ENCODE data around the gene IFITM2. TPM values are rescaled to one million over a fixed set of nuclear protein-coding genes. Genes with fewer than 3 reads are reported as not detected.
"Not testable (repeated sequence)": the region's sequence is repeated elsewhere in the genome, so short reads cannot be mapped to it uniquely, and the experiment has no call there.

Gene IFITM2
- total RNA-seq, 2 donors from 2014 or later, result 262 to 367 TPM

GRCh38 chr11:316891-317301, 9.3 kb downstream of the IFITM2 start:
- Histone ChIP-seq H3K27me3 (ENCODE audit: control insufficient read depth, insufficient read depth, low read length, poor library complexity, severe bottlenecking) (no peaks in the 10 kb centered on the region), H3K9ac (ENCODE audit: extremely low read depth, low read length, poor library complexity, severe bottlenecking) (peak overlapping the region; percentile 95), H3K27ac (ENCODE audit: low read depth, low read length) (peak overlapping the region; percentile 66), H3K9me3 (ENCODE audit: control insufficient read depth, low read length) (no peaks in the 10 kb centered on the region), H3K36me3 (ENCODE audit: control insufficient read depth, insufficient read depth, low read length) (peaks cover 11% of the 10 kb centered on the region), H3K4me1 (ENCODE audit: control insufficient read depth, insufficient read depth, low read length) (peaks cover 10% of the 10 kb centered on the region), H3K4me3 (ENCODE audit: low read length) (peak overlapping the region; percentile 100)
- TF ChIP-seq CTCF (conservative IDR thresholded peaks at IDR 0.05), result no peak
- H3K27ac Mint-ChIP-seq, result peak overlapping the region; percentile 98
- H3K27me3 Mint-ChIP-seq (ENCODE audit: insufficient read depth), result no peaks in the 10 kb centered on the region
- peak overlapping the region; percentile 94 for H3K4me3 Mint-ChIP-seq
- H3K36me3 Mint-ChIP-seq (ENCODE audit: low read depth), result peaks cover 13% of the 10 kb centered on the region
- H3K4me1 Mint-ChIP-seq, result peaks cover 30% of the 10 kb centered on the region
- H3K9me3 Mint-ChIP-seq, result no peaks in the 10 kb centered on the region
- WGBS, 2 experiments (ENCODE audit: insufficient coverage in 1 of 2, insufficient read length in 1 of 2), result 1 to 3% methylated on average over 5 to 7 of the region's 7 CpGs
- peak; percentile 86 for DNase-seq

GRCh38 chr11:317668-318404, 10.2 kb downstream of the IFITM2 start:
- Mint-ChIP-seq H3K4me3 (peak overlapping the region; percentile 94), H3K36me3 (ENCODE audit: low read depth) (peaks cover 13% of the 10 kb centered on the region), H3K27ac (peak overlapping the region; percentile 98), H3K4me1 (peaks cover 25% of the 10 kb centered on the region)
- H3K4me3 ChIP-seq (ENCODE audit: low read length), result peak overlapping the region; percentile 100
- 6 to 39% methylated on average over 3 to 10 of the region's 30 CpGs for WGBS, 2 experiments (ENCODE audit: insufficient coverage in 1 of 2, insufficient read length in 1 of 2)
- H3K9me3 Mint-ChIP-seq; H3K9me3 ChIP-seq (ENCODE audit: control insufficient read depth, low read length); H3K4me1 ChIP-seq (ENCODE audit: control insufficient read depth, insufficient read depth, low read length); H3K27me3 ChIP-seq (ENCODE audit: control insufficient read depth, insufficient read depth, low read length, poor library complexity, severe bottlenecking); H3K27me3 Mint-ChIP-seq (ENCODE audit: insufficient read depth): not testable (repeated sequence)
- peak; percentile 82 for DNase-seq
- peak overlapping the region; percentile 95 for H3K9ac ChIP-seq (ENCODE audit: extremely low read depth, low read length, poor library complexity, severe bottlenecking)
- peak overlapping the region; percentile 57 for H3K27ac ChIP-seq (ENCODE audit: low read depth, low read length)
- H3K36me3 ChIP-seq (ENCODE audit: control insufficient read depth, insufficient read depth, low read length), result peaks cover 11% of the 10 kb centered on the region

- H3K27ac Mint-ChIP-seq; H3K27me3 Mint-ChIP-seq (ENCODE audit: insufficient read depth); H3K4me3 ChIP-seq (ENCODE audit: low read length); H3K4me1 ChIP-seq (ENCODE audit: control insufficient read depth, insufficient read depth, low read length); H3K27ac ChIP-seq (ENCODE audit: low read depth, low read length); H3K9ac ChIP-seq (ENCODE audit: extremely low read depth, low read length, poor library complexity, severe bottlenecking); H3K9me3 Mint-ChIP-seq; H3K9me3 ChIP-seq (ENCODE audit: control insufficient read depth, low read length); DNase-seq; H3K27me3 ChIP-seq (ENCODE audit: control insufficient read depth, insufficient read depth, low read length, poor library complexity, severe bottlenecking): not testable (repeated sequence)
- Mint-ChIP-seq H3K36me3 (ENCODE audit: low read depth) (peaks cover 13% of the 10 kb centered on the region), H3K4me3 (peak overlapping the region; percentile 89), H3K4me1 (peaks cover 18% of the 10 kb centered on the region)
- H3K36me3 ChIP-seq (ENCODE audit: control insufficient read depth, insufficient read depth, low read length), result peaks cover 11% of the 10 kb centered on the region
- WGBS, 2 experiments (ENCODE audit: insufficient coverage in 1 of 2, insufficient read length in 1 of 2), result 5% methylated on average over 8 of the region's 79 CpGs; no CpG with 5 or more reads in 1 of the 2 experiments
These were observed 10.9 kb downstream of the IFITM2 start for GRCh38 chr11:318405-319120.
